ENCODE results near the gene HIP1.
"Not testable (repeated sequence)": the region's sequence is repeated elsewhere in the genome, so short reads cannot be mapped to it uniquely, and the experiment has no call there.

Gene HIP1

DNA sequence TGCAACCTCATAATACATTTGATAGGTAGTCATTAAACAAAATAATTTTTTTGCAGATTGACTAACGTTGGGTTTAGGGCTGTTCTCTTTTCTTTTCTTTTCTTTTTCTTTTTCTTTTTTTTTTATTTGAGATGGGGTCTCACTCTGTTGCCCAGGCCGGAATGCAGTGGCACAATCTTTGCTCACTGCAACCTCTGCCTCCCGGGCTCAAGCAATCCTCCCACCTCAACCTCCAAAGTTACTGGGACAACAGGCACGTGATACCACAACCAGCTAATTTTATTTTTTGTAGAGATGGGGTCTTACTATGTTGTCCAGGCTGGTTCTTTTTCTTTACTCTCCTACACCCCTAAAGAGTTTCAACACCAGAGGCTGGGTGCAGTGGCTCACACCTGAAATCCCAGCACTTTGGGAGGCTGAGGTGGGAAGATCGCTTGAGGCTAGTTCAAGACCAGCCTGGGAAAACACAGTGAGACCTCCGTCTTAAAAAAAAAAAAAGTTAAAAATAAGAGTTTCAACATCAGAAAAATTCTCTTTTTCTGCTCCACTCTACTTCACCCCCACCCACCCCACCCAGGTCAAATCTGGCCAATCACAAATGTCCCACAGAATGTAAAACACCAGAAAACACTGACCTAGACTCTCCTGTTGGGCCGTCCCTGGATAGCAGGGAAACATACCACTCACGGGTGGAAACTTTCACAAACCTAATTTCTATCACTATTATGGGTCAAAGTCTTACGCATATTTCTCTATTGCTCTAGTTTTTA is 3.0 kb downstream of the HIP1 start:
- no peak for DNase-seq (ENCODE audit: low read depth)
- TF ChIP-seq, protein P1, sequence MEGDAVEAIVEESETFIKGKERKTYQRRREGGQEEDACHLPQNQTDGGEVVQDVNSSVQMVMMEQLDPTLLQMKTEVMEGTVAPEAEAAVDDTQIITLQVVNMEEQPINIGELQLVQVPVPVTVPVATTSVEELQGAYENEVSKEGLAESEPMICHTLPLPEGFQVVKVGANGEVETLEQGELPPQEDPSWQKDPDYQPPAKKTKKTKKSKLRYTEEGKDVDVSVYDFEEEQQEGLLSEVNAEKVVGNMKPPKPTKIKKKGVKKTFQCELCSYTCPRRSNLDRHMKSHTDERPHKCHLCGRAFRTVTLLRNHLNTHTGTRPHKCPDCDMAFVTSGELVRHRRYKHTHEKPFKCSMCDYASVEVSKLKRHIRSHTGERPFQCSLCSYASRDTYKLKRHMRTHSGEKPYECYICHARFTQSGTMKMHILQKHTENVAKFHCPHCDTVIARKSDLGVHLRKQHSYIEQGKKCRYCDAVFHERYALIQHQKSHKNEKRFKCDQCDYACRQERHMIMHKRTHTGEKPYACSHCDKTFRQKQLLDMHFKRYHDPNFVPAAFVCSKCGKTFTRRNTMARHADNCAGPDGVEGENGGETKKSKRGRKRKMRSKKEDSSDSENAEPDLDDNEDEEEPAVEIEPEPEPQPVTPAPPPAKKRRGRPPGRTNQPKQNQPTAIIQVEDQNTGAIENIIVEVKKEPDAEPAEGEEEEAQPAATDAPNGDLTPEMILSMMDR (IDR thresholded peaks at IDR 0.05; ENCODE audit: low read length, missing control alignments): no peak
- no peak overlapping the region for H3K4me3 ChIP-seq (replicated peaks; ENCODE audit: low read depth, low read length)

GRCh38 chr7:75734586-75735458 is 3.9 kb downstream of the HIP1 start:
- no peak for DNase-seq (ENCODE audit: low read depth)
- no peak overlapping the region for H3K4me3 ChIP-seq (replicated peaks; ENCODE audit: low read depth, low read length)
- TF ChIP-seq, protein P1 (IDR thresholded peaks at IDR 0.05; ENCODE audit: low read length, missing control alignments): no peak

- peak; percentile 54 for DNase-seq (ENCODE audit: low read depth)
- TF ChIP-seq, protein P1 (IDR thresholded peaks at IDR 0.05; ENCODE audit: low read length, missing control alignments): no peak
- H3K4me3 ChIP-seq (replicated peaks; ENCODE audit: low read depth, low read length): no peak overlapping the region
Observed at GRCh38 chr7:75732764-75733630, 5.7 kb downstream of the HIP1 start.

DNA sequence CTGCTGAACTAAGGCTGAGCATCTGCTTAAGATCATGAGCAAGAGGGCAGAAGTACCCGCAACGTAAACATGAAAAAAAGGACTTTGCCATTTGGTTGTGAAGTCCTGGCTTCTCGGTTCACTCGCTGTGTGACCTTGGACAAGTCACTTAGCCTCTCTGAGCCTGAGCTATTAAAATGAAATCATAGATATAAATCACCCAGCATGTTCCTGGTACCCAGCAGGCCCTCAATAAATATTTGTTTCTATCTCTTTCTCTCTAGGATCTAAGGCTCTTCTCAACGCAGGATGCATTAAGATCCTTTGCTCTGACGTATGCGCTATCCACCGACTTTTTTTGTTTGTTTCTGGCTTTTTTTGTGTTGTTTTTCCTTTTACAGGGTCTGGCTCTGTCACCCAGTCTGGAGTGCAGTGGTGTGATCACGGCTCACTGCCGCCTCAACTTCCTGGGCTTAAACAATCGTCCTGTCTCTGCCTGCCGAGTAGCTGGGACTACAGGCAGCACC is 6.7 kb downstream of the HIP1 start:
- TF ChIP-seq, protein P1 (IDR thresholded peaks at IDR 0.05; ENCODE audit: low read length, missing control alignments): no peak
- DNase-seq (ENCODE audit: low read depth): no peak
- no peak overlapping the region for H3K4me3 ChIP-seq (replicated peaks; ENCODE audit: low read depth, low read length)

DNA sequence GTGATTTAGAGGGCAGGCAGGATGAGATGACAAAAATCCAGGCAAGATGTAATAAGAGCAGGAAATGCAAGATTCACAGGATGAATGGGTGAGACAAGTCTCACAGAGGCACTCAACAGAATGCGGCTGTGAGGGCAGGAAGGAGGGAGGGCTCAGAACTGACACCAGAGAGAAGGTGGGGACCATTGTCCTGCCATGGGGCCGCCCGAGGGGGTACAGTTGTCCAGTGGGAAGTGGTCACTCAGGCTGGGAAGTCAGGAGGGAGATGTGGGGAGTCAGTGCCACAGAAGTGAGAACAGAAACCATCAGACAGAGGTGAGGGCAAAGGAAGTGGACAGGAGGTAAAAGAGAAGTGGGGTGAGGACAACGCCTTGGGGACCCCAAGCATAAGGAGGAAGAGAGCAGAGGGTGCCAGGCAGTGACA is 8.9 kb downstream of the HIP1 start:
- TF ChIP-seq, protein P1 (IDR thresholded peaks at IDR 0.05; ENCODE audit: low read length, missing control alignments): no peak
- DNase-seq (ENCODE audit: low read depth): no peak
- no peak overlapping the region for H3K4me3 ChIP-seq (replicated peaks; ENCODE audit: low read depth, low read length)

DNA sequence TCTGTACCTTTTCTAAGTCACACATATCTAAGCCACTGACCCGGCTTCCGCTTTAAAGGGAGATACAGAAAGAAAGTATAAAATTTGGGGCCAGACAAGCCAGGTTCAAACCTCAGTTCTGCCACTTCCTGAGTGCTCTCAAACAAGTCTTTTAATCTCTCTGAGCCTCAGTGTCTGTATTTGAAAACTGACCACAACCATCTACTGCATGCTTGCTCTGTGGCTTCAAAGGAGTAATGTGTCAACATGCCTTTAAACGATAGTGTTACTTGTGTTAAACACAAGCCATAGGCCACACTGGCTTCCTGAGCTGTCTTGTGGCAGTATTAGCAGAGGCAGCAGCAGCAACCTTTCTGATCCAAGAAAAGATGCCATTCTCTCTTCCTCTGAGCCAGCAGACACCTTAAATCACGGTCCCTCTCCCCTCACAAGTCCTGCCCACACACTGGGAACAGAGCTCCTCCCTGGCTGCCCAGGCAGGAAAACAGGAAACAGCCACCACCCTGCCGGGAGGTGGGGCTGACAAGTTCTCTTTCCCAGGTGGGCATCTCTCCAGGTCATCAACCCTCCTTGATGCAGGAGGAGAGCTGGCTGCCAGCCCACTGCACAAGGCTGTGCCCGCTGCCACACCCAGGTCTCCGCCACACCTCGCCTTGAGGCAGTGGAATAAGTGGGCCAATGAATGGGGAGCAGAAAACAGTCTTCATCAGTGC is 10.7 kb downstream of the HIP1 start:
- no peak overlapping the region for H3K4me3 ChIP-seq (replicated peaks; ENCODE audit: low read depth, low read length)
- no peak for DNase-seq (ENCODE audit: low read depth)
- TF ChIP-seq, protein P1 (IDR thresholded peaks at IDR 0.05; ENCODE audit: low read length, missing control alignments): no peak

DNA sequence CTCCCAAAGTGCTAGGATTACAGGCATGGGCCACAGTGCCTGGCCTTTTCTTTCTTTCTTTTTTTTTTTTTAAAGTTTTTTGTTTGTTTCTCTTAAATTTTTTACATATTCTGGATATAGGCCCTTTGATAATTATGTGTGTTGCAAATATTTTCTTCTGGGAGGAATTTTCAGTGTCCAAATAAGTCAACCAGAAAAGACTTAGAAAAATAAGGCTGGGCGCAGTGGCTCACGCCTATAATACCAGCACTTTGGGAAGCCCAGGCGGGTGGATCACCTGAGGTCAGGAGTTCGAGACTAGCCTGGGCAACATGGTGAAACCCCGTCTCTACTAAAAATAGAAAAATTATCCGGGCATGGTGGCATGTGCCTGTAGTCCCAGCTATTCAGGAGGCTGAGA is 11.4 kb downstream of the HIP1 start:
- H3K4me3 ChIP-seq (replicated peaks; ENCODE audit: low read depth, low read length); DNase-seq (ENCODE audit: low read depth): not testable (repeated sequence)

Data from fibroblast of pulmonary artery (primary cell).